AG04449 (cell line): Measurements from ENCODE around the gene ZNHIT1.

Experiments
- CTCF ChIA-PET: fragments of 350-600 bp; formaldehyde crosslinking; extraction: SDS; loops from one replicate; lab custom pipeline; 2021; ENCODE audit warnings: antibody characterized with exemption; lab: Yijun Ruan, JAX
- POLR2A ChIA-PET: fragments of 400-600, 350-600 bp; formaldehyde crosslinking; extraction: SDS; loops from one replicate; lab custom pipeline; 2020; ENCODE audit warnings: antibody characterized with exemption, inconsistent platforms; lab: Yijun Ruan, JAX
- DNase-seq: peaks from one replicate; pipeline ENCODE4 v3.0.0-alpha.2; 2010; ENCODE audit warnings: low read depth, low spot score
- H3K4me3 ChIP-seq: 2 replicates; pipeline ENCODE4 v1.5.1; 2011; ENCODE audit warnings: low read depth, mild to moderate bottlenecking, control low read depth, low read length
- CTCF ChIP-seq: IDR thresholded peaks from one replicate; pipeline ENCODE4 v1.5.1; 2011; ENCODE audit warnings: mild to moderate bottlenecking, moderate library complexity, low read length, control low read depth, inconsistent platforms; ENCODE audit not compliant: insufficient read depth; ENCODE audit errors: missing control alignments

The ZNHIT1 gene

GRCh38 chr7:101212014-101212413 lies 6.0 kb upstream of the ZNHIT1 start:
- POLR2A ChIA-PET: interaction anchor here (1.1 kb wide), 1 partner anchor 32 kb away, joined by 3 read pairs; no protein-coding TSS in a partner anchor
- no peak for DNase-seq
- no peak overlapping the region for H3K4me3 ChIP-seq
- CTCF ChIA-PET: interaction anchor here (9.8 kb wide), 1 partner anchor 18 kb away, joined by 105 read pairs; no protein-coding TSS in a partner anchor
- no peak for TF ChIP-seq CTCF

- CTCF ChIA-PET: interaction anchor here (1.0 to 9.8 kb wide), 9 partner anchors 11 to 76 kb away, joined by 3 to 105 read pairs (median 12); partner anchors contain the start of gene FIS1
- TF ChIP-seq CTCF: no peak
- POLR2A ChIA-PET: interaction anchor here (0.7 to 2.3 kb wide), 4 partner anchors 11 to 14 kb away, joined by 3 to 11 read pairs (median 6); no protein-coding TSS in a partner anchor
- peak overlapping the region; percentile 91 for H3K4me3 ChIP-seq
- no peak for DNase-seq
Observed at GRCh38 chr7:101216001-101216859, 1.7 kb upstream of the ZNHIT1 start.

- H3K4me3 ChIP-seq: peak overlapping the region; percentile 91
- no peak for DNase-seq
- ChIA-PET CTCF (interaction anchor here (0.7 to 9.8 kb wide), 16 partner anchors 8 to 76 kb away, joined by 3 to 105 read pairs (median 6); partner anchors contain the start of gene FIS1), POLR2A (interaction anchor here (0.7 to 2.3 kb wide), 10 partner anchors 8 to 90 kb away, joined by 3 to 14 read pairs (median 6); partner anchors contain the start of genes FIS1, SERPINE1 and VGF)
- peak; percentile 15 for TF ChIP-seq CTCF
Observed at GRCh38 chr7:101216860-101217387, 1.0 kb upstream of the ZNHIT1 start.

- no peak for TF ChIP-seq CTCF
- no peak for DNase-seq
- peak overlapping the region; percentile 91 for H3K4me3 ChIP-seq
- CTCF ChIA-PET: interaction anchor here (0.9 to 9.8 kb wide), 16 partner anchors 8 to 513 kb away, joined by 3 to 105 read pairs (median 6); partner anchors contain the start of genes CLDN15, FIS1 and POP7
- POLR2A ChIA-PET: interaction anchor here (0.6 to 2.3 kb wide), 13 partner anchors 8 to 344 kb away, joined by 3 to 14 read pairs (median 6); partner anchors contain the start of genes FIS1, SERPINE1, SRRT and TRIM56
Observed at GRCh38 chr7:101218236-101219125, 516 bp downstream of the ZNHIT1 start.

- CTCF ChIA-PET: interaction anchor here (0.7 to 9.8 kb wide), 6 partner anchors 9 to 126 kb away, joined by 3 to 86 read pairs (median 8); partner anchors contain the start of gene FIS1
- POLR2A ChIA-PET: interaction anchor here (0.7 kb wide), 1 partner anchor 72 kb away, joined by 3 read pairs; no protein-coding TSS in a partner anchor
- DNase-seq: no peak
- TF ChIP-seq CTCF: no peak
- no peak overlapping the region for H3K4me3 ChIP-seq
Observed at GRCh38 chr7:101220295-101220694, 2.3 kb downstream of the ZNHIT1 start.
